ENCODE measurements around the gene SMS.
"Not testable (repeated sequence)": the region's sequence is repeated elsewhere in the genome, so short reads cannot be mapped to it uniquely, and the experiment has no call there.

The SMS gene

DNA sequence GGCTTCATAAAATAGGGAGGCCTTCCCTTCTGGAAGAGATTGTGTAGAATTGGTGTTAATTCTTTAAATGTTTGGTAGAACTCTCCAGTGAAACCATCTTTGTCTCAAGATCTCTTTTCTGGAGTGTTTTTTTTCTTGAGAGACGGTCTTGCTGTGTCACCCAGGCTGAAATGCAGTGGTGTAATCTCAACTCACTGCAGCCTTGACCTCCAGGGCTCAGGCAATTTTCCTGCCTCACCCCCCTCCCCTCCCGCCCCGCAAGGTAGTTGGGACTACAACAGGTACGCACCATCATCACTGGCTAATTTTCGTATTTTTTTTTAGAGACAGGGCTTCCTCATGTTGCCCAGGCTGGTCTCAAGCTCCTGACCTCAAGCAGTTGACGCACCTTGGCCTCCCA, 12.1 kb downstream of the SMS start:
- no peak for DNase-seq

DNA sequence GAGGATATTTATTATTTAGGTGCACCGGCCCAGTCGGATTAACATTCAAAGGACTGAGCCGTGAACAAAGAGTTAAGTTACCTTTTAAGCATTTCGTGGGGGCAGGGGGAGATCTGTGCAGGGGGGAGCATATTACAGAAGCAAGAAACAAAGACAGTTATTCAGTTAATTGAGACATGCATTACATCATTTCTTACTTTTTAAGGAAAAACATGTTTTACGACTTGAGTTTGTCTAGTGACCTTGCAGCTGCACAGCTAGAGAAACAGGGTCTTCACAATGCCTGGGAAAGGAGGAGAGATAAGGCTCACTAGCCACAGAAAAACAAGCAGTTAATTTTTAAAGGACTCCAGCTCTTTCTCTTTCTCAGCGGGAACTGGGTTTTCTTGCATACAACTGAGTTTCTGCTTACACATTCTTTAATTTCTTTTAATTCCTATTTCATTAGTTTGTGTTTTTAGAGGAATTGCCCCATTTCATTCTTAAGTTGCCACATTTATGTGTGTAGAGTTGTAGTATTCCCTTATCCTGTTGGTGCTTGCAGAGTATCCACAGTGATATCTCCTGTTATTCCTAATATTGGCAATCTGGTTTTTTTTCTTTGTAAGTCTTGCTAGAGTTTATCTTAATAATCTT, 12.8 kb downstream of the SMS start:
- DNase-seq, result not testable (repeated sequence)

DNA sequence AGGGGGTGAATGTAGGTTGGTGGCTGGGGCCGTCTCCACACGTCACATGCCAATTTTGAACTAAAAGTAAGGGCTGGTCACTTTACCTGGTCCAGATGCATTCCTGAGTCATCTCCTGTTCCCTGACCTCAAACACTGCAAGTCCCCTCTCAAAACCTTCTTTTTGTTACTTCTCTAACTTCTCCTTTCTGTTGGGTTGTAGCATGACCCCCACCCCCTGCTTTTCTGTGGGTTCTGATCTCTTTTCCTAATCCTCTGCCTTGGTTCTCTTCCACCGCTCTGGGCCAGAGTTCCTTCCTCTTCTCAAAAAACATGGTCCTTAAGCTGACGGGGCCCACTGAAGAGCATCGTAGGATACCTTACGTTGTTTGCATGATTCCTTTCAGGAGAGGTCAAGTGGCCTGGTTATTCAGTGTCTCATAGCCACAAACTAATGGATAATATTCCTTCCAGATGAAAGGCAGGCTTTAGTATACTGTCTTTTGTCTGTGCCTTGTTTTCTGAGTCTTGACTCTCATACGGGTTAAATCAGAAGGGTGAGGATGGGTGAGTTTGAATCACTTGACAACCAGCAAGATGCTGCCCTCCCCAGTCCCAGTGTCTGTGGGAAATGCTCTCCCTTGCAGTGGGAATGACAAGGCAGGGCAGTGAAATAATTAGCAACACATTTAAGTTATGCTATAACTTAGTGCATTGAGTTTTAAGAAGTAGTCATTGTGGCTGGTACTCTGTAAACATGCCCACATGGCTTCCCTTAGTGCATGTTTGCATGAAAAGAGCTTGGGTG, 15.1 kb downstream of the SMS start:
- no peak for DNase-seq

DNA sequence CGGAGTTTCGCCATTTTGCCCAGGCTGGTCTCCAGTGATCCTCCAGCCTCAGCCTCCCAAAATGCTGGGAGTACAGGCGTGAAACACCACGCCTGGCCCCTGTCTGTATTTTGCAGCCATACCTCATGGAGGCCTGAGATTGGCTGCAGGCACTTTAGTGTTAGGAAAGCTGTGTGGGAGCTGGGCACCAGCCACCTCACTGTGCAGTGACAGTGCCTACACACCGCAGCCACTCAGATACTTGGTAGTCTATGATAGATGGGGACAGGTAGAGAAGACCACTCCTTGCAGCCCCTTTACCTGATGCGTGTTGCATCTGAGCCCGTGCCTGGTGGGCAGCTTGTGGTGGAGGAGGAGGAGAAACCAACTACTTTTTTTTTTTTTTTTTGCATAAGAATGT, 16.3 kb downstream of the SMS start:
- no peak for DNase-seq

DNA sequence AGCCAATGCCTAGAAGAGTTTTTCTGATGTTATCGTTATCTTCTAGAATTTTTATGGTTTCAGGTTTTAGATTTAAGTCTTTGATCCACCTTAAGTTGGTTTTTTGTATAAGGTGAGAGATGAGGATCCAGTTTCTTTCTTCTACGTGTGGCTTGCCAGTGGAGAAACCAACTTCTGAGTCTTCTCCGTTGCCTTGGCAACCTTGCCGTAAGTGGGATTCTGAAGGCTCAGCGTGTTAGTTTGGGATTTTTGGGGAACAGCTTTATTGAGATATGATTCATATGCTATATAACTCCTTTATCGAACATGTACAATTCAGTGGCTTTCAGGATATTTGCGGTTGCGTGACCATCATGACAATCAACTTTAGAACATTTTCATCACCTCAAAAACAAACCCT, 17.7 kb downstream of the SMS start:
- no peak for DNase-seq

DNA sequence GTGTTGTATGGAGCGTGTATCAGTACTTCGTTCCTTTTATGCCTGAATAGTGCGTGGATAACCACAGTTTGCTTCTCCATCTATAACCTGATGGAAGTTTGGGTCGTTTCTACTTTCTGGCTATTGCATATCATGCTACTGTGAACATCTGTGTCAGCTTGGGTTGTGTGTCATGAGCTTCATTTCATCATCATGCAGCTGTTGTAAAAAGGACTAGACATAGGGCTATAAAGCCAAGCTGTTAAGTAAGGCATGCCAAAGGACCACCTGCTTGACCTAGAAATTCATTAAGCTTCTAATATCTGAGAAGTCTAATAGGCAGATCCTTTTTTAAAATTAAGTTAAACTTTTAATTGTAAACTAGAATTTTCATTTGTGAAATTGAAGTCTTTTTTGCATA, 18.4 kb downstream of the SMS start:
- DNase-seq, result no peak

DNA sequence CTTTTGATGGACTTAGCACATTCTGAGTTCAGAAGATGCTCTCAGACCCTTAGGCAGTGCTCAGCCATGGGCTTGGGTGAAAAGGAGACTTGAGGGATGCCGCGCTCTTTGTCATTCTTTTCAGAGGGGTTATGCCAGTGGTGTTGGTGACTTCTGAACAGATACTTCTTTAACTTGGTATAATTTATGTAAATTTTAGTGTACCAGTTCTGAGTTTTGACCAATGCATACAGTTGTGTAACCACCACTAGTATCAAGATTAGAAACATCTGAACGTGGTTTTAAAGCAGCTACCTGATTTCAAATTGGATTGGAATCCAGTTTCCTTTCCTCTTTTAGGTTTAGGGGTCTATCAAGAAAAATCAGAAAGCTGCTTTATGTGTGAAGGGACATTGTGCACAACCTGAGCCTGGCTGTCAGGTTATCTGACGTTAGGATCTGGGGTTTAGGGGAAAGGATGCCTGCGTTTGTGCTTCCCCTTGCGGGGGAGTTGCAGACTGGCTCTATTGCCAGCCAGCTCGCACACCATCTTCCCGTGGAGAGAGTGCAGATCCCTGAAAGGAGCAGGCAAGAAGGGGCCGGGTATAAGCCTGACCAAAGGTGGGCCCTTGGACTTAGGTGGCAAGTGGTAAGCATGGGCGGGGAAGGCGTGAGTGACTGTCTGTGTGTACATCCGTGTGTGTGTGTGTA, 19.0 kb downstream of the SMS start:
- no peak for DNase-seq

DNA sequence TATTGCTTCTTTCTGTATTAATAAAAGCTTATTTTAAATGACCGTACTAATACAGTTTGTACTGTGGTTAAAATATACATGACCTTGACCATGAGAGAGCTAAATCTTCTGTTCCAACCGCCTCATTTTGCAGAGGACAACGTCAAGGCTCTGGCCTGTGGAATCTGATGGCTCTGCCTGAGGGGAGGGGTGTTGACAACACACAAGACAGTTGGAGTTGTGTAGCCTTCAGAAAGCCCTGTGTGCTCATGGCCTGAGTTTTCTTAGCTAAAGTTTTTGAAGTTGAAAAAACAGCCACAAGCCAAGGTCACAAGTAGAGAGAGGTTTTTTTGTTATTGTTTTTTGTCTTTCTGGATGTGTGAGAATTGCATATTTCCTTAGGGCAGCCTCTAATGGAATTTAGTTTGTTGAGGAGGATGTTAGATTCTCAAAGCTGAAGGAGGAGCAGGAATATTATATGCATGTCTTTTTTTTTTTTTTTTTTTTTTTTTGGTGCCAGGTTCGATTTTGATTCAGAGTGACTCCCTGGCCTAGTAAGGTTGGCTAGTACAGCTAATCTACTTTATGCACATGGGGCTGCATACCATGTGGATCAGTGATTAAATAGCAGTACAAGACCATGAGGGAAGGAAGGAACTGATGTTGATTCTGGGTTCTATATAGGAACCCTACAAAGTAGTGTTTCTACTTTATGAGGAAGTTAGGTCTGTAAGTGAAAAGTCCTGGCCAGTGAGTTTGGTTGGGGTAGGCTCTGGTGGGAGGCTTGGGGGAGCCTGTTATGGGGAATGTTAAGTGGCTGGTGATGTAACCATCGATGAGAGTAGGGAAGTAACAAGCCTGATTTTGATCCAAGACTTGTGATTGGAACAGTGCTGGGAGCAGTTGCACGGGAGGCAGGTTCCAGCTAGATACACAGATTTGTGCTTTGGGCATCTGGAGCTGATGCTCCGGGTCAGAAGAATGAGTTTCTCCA, 20.3 kb downstream of the SMS start:
- no peak for DNase-seq

DNA sequence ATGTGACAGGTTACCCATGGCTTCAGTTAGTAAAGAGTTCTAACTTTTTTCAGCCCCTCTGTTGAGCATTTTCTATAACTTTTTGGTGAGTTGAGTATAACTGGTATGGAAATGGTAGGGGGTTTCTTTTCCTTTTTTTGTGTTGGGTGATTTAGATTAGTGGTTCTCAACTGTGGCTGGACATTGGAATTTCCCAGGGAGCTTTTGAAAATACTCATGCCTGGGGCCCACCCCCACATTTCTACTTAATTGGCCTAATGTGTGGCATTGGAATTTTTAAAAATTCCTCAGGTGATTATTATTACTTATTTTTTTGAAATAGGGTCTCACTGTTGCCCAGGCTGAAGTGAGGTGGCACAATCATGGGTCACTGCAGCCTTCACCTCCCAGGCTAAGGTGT, 21.9 kb downstream of the SMS start:
- DNase-seq, result no peak

DNA sequence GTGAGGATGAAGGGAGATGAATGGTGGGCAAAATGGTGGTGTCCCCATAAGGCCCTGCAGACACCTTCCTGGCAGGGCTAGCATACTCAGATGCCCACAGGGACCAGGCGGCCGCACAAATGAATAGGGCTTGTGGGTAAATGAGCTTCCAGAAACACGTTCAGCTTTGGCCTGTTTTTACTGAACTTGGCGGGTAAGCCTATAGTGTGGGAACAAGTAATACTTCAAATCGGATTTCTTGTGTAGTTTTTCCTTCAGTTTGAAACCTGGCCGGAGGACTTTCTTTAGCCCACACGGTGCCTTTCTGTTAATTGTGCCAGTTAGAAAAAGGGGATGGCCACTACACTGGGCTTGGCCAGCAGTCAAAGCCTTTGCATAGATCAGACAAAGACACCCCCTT, 22.8 kb downstream of the SMS start:
- no peak for DNase-seq

DNA sequence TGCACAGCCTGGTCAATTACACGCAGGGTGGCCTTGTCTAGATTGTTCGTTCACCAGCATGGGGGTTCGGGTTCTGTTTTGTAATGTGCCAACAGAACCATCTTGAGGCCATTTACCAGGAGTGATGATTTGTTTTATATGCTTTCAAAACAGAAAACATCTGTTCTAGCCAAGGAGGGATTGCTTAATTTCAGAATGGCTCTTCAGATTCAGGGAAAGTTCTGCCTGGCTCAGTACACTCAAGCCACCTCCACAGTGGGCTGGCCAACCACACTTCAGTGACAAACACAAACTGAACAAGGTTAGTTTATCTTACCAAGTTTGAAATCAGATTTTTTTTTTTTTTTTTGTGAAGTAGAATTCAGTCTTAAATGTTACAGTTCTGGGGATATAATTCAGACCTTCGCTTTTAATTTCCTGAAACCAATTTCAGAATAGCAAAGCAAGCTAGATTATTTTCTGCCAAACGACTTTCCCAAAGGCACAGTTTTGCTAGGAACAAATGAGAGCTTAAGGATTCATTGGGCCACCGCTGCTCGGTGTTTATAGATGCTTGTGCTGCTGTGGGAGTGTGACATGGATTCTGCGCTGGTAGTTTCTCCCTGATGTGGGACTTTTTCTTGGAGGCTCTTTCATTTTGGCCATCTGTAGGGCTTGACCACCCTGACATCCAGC, 23.4 kb downstream of the SMS start:
- no peak for DNase-seq

DNA sequence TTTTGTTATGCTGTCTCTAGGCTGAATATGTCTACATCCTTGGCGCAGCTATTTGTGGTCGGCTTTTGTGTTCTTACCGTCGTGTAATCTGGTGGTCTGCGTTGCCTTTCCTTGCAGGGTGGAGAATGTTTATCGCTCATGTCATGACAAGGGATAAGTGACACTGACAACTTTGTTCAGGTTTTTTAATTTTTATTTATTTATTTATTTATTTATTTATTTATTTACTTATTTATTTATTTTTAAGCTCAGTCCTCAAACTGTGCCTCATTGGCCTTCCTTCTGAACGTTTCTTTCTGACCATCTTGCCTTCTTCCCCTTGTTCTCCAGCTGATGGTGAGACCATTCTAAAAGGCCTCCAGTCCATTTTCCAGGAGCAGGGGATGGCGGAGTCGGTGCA, 26.4 kb downstream of the SMS start:
- no peak for DNase-seq

DNA sequence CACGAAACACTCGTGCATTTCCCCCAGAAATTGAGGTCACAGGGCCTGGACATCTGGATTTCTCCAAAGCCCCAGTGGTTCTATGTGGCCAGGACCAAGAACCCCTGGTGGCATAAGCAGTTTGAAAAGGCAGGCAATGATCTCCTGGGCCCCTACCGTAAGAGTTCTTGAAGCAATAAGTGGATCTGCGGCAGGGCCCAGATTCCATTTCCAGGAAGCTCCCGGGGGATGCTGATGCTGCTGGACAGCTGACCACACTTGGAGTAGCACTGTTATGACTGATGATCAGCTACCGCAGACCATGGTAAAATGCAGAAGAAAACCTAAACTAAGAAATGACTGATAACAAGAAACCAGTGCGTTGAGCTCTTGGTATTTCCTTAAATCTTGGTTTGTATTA, 27.8 kb downstream of the SMS start:
- DNase-seq, result no peak

DNA sequence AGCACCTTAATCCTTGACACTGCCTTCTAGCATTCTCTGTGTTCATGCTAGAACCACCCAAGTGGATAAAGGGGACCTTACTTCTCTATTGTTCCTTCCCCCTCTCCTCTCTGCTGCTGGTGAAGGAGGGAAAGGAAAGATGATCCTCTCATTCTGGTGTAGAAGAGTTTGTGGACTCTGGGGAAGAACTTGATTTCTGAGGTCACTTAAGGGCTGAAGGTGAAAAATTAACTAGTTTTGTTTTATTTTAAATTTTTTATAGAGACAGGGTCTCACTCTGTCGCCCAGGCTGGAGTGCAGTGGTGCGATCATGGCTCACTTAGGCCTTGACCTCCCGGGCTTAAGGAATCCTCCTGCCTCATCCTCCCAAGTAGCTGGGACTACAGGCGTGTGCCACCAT, 29.8 kb downstream of the SMS start:
- no peak for DNase-seq

DNA sequence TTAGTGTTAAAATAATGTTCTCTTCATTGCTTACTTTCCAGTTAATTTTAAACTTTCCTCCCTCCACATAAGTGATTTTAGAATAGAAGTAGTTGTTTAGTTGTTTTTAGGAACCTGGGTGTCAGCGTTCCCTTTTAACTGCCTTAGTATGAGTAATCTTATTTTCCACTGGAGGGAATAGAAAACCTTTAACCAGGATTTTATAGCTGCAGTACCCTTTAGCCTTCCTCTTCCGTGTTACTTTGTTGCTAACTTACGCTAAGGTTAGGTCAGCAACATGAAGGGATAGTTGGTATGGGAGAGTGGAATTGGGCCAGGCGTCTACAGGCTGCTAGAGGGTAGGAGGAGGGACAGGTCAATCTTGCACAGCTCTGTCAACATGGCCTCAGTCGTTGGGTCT, 31.5 kb downstream of the SMS start:
- DNase-seq, result no peak

DNA sequence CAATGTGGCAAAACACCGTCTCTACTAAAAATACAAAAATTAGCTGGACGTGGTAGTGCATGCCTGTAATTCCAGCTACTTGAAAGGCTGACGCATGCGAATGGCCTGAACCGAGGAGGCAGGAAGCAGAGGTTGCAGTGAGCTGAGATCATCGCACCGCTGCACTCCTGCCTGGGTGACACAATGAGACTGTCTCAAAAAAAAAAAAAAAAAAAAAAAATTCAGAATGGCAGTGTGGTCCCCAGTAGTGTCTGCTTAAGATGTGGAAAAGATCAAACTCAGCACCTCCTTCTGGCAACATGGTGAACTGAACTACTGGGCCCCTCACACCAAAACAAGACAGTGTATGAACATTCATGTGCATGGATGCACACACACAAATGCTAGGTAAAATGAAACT, 32.2 kb downstream of the SMS start:
- DNase-seq, result no peak

DNA sequence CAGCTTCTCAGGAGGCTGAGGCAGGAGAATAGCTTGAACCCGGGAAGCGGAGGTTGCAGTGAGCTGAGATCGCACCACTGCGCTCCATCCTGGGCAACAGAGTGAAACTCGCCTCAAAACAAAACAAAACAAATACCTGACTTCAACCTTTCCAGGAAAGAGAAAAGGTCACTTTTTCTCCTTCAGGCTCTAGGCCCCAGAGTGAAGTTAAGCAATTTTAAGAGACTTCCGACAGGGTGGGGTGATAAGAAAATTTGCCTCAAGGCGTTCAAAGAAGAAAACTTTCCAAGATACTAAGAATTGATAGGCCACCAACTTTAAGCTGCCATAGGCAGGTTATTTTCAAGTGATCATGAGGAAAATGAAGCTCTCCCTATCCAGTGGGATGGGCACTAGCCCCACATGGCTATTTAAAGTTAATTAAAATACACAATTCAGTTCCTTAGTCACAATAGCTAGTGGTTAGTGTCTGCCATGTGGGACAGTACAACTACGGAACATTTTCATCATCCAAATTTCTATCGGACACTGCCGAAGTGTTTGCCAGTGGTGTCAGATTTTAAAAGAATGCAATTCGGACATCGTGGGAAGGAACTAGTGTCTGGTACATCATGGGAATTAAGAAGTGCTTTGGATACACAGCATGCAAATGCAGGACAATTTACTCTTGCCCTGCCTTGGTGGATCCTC, 33.0 kb downstream of the SMS start:
- no peak for DNase-seq

DNA sequence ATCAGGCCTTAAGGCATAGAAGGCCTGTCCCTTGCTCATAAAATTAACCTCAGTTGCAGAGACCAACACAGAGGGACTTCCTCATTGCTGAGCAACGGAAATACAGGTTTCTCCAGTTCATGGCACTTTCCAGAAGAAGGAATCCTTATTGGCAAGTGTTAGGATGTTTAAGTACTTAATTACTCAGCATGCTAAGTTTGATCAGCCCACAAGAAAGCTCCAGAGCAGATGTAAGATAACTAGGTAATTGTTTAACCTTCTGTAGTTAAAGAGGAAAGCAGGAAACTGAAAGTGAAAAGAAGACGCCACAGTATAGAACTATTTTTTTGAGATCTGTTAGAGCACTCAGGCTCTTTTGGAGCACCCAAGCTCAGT, 33.5 kb downstream of the SMS start:
- DNase-seq, result no peak

DNA sequence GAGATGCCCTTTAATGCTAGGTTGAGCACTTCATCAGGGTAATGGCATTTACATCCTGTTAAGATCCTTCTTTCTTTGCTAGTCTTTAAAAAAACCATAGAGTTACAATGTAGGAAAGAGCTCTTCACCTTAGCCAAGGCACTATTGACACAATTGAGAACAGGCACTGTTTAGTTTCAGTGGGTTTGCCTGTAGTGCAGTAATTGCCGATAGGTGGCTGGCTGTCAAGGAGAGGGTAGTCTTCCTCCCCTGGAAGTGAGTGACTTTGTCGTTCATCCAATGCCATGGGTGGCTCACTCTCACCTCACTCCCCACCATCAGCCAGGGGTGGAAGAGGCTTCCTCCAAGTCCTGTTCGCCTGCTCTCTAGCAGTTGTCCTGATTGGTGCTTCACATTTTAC, 34.7 kb downstream of the SMS start:
- DNase-seq, result no peak

DNA sequence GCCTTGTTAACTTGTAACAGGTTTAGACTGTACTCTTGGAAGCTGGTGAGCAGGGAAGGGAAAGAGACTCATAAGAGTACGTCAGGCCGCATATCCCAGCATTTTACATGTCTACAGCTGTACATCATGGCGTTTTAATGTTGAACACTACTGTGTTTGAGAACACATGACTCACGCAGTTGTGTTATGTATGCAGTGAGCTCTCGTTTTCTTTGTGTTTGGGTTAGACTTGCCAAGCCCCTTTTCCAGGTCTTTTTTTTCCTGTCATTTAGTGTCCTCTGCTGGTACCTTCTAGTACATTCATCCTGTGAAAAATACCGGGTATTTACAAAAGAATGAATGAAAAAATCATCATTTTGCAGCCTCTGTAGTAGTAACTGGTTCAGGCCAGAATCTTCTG, 35.3 kb downstream of the SMS start:
- no peak for DNase-seq

DNA sequence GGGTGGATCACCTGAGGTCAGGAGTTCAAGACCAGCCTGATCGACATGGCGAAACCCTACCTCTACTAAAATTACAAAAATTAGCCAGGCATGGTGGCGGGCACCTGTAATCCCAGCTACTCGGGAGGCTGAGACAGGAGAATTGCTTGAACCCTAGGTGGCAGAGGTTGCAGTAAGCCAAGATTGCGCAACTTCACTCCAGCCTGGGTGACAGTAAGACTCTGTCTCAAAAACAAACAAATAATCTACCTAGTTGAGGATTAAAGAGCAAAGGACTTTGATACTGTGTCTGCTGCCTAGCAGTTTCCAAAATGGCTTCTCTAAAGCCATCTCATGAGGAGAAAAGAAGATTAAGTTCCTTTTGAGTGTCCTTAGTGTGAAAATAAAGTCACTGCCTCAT, 37.8 kb downstream of the SMS start:
- no peak for DNase-seq

DNA sequence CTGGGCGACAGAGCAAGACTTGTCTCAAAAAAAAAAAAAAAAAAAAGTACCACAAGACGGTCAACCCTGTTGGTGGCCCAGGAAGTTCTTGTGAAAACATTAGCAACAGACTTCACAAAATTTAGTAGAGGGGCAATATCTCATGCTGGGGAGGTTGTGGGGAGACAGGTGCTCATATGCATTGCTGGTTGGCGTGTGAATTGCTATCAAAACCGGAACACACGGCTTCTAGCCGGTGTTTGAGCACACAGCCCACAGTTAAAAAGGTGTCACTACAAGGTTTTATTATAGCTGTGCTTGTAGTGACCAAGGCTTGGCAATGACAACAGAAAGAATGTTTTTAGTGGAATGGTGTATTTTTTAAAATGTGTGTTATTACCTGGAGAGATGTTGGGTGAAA, 41.8 kb downstream of the SMS start:
- no peak for DNase-seq

All from amniotic stem cell (primary cell).